ENCODE data around the gene UBAP2L.
"Not testable (repeated sequence)": the region's sequence is repeated elsewhere in the genome, so short reads cannot be mapped to it uniquely, and the experiment has no call there.

The UBAP2L gene

DNA sequence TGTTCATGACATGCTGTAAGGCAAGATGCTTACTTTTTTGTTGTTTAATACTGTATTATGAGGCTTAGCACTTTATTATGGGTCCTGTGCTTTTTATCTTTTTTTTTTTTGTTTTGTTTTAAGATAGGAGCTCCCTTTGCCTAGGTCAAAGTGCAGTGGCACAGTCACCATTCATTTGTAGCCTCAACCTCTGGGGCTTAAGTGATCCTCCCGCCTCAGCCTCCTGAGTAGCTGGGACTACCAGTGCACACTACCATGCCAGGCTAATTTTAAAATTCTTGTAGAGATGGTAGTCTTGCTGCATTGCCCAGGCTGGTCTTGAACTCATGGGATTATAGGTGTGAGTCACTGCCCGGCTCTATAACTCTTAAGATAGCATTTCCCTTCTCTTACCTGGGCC is 4.6 kb downstream of the UBAP2L start:
- Histone ChIP-seq H3F3A (ENCODE audit: low read depth) (no peaks in the 10 kb centered on the region), H3K9me3 (ENCODE audit: insufficient read depth, low read depth, low read length) (no peaks in the 10 kb centered on the region), H3K27me3 (ENCODE audit: insufficient read depth, low read length, poor library complexity, severe bottlenecking) (no peaks in the 10 kb centered on the region), H3K4me2 (ENCODE audit: low read depth, low read length, poor library complexity, severe bottlenecking) (peak overlapping the region; percentile 99), H3K9me2 (replicated peaks; ENCODE audit: low read depth, low read length) (no peaks in the 10 kb centered on the region), H4K20me1 (ENCODE audit: insufficient read depth, low read length, poor library complexity, severe bottlenecking) (peaks cover 64% of the 10 kb centered on the region), H3K4me3 (ENCODE audit: low read length, poor library complexity, severe bottlenecking) (peak overlapping the region; percentile 91), H2AFZ (ENCODE audit: low read length) (no peak overlapping the region), H3K36me3 (ENCODE audit: insufficient read depth, low read length) (peaks cover 41% of the 10 kb centered on the region), H3K4me1 (ENCODE audit: insufficient read depth, low read length, poor library complexity, severe bottlenecking) (peaks cover 41% of the 10 kb centered on the region), H3K9ac (ENCODE audit: low read depth, low read length, poor library complexity, severe bottlenecking) (no peak overlapping the region), H3K79me2 (ENCODE audit: insufficient read depth, low read length) (peaks cover 91% of the 10 kb centered on the region)
- TF ChIP-seq EZH2phosphoT487 (IDR thresholded peaks at IDR 0.05; ENCODE audit: borderline replicate concordance) = no peak
- TF ChIP-seq, protein P1, sequence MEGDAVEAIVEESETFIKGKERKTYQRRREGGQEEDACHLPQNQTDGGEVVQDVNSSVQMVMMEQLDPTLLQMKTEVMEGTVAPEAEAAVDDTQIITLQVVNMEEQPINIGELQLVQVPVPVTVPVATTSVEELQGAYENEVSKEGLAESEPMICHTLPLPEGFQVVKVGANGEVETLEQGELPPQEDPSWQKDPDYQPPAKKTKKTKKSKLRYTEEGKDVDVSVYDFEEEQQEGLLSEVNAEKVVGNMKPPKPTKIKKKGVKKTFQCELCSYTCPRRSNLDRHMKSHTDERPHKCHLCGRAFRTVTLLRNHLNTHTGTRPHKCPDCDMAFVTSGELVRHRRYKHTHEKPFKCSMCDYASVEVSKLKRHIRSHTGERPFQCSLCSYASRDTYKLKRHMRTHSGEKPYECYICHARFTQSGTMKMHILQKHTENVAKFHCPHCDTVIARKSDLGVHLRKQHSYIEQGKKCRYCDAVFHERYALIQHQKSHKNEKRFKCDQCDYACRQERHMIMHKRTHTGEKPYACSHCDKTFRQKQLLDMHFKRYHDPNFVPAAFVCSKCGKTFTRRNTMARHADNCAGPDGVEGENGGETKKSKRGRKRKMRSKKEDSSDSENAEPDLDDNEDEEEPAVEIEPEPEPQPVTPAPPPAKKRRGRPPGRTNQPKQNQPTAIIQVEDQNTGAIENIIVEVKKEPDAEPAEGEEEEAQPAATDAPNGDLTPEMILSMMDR (conservative IDR thresholded peaks at IDR 0.05; ENCODE audit: low read length) = no peak

- not testable (repeated sequence) for H3K4me2 ChIP-seq (ENCODE audit: low read depth, low read length, poor library complexity, severe bottlenecking); H3K4me1 ChIP-seq (ENCODE audit: insufficient read depth, low read length, poor library complexity, severe bottlenecking); H3K4me3 ChIP-seq (ENCODE audit: low read length, poor library complexity, severe bottlenecking); H3K9me3 ChIP-seq (ENCODE audit: insufficient read depth, low read depth, low read length); H2AFZ ChIP-seq (ENCODE audit: low read length); H3K27me3 ChIP-seq (ENCODE audit: insufficient read depth, low read length, poor library complexity, severe bottlenecking); H3F3A ChIP-seq (ENCODE audit: low read depth); H3K9me2 ChIP-seq (replicated peaks; ENCODE audit: low read depth, low read length); H3K9ac ChIP-seq (ENCODE audit: low read depth, low read length, poor library complexity, severe bottlenecking)
- H3K79me2 ChIP-seq (ENCODE audit: insufficient read depth, low read length) = peaks cover 77% of the 10 kb centered on the region
- H3K36me3 ChIP-seq (ENCODE audit: insufficient read depth, low read length) = peaks cover 83% of the 10 kb centered on the region
- peaks cover 44% of the 10 kb centered on the region for H4K20me1 ChIP-seq (ENCODE audit: insufficient read depth, low read length, poor library complexity, severe bottlenecking)
Observed at GRCh38 chr1:154231112-154231511, 10.4 kb downstream of the UBAP2L start.

GRCh38 chr1:154233127-154233526 is 12.4 kb downstream of the UBAP2L start:
- not testable (repeated sequence) for H3K9me2 ChIP-seq (replicated peaks; ENCODE audit: low read depth, low read length); H3K27me3 ChIP-seq (ENCODE audit: insufficient read depth, low read length, poor library complexity, severe bottlenecking); H3K4me3 ChIP-seq (ENCODE audit: low read length, poor library complexity, severe bottlenecking); H2AFZ ChIP-seq (ENCODE audit: low read length); H3K4me2 ChIP-seq (ENCODE audit: low read depth, low read length, poor library complexity, severe bottlenecking); H3F3A ChIP-seq (ENCODE audit: low read depth); H3K9ac ChIP-seq (ENCODE audit: low read depth, low read length, poor library complexity, severe bottlenecking); H3K4me1 ChIP-seq (ENCODE audit: insufficient read depth, low read length, poor library complexity, severe bottlenecking); H3K9me3 ChIP-seq (ENCODE audit: insufficient read depth, low read depth, low read length)
- Histone ChIP-seq H3K36me3 (ENCODE audit: insufficient read depth, low read length) (peaks cover 93% of the 10 kb centered on the region), H3K79me2 (ENCODE audit: insufficient read depth, low read length) (peaks cover 71% of the 10 kb centered on the region), H4K20me1 (ENCODE audit: insufficient read depth, low read length, poor library complexity, severe bottlenecking) (peaks cover 41% of the 10 kb centered on the region)

GRCh38 chr1:154236855-154237254 is 16.1 kb downstream of the UBAP2L start:
- H3K9ac ChIP-seq (ENCODE audit: low read depth, low read length, poor library complexity, severe bottlenecking) = no peak overlapping the region
- no peak overlapping the region for H3K4me2 ChIP-seq (ENCODE audit: low read depth, low read length, poor library complexity, severe bottlenecking)
- H3K36me3 ChIP-seq (ENCODE audit: insufficient read depth, low read length) = peaks cover 88% of the 10 kb centered on the region
- no peaks in the 10 kb centered on the region for H3K9me3 ChIP-seq (ENCODE audit: insufficient read depth, low read depth, low read length)
- H3K9me2 ChIP-seq (replicated peaks; ENCODE audit: low read depth, low read length) = no peaks in the 10 kb centered on the region
- peaks cover 63% of the 10 kb centered on the region for H3K79me2 ChIP-seq (ENCODE audit: insufficient read depth, low read length)
- H3K27me3 ChIP-seq (ENCODE audit: insufficient read depth, low read length, poor library complexity, severe bottlenecking) = no peaks in the 10 kb centered on the region
- no peak overlapping the region for H2AFZ ChIP-seq (ENCODE audit: low read length)
- no peaks in the 10 kb centered on the region for H3K4me1 ChIP-seq (ENCODE audit: insufficient read depth, low read length, poor library complexity, severe bottlenecking)
- TF ChIP-seq, protein P1 (conservative IDR thresholded peaks at IDR 0.05; ENCODE audit: low read length) = no peak
- TF ChIP-seq EZH2phosphoT487 (IDR thresholded peaks at IDR 0.05; ENCODE audit: borderline replicate concordance) = no peak
- H3F3A ChIP-seq (ENCODE audit: low read depth) = no peaks in the 10 kb centered on the region
- peaks cover 36% of the 10 kb centered on the region for H4K20me1 ChIP-seq (ENCODE audit: insufficient read depth, low read length, poor library complexity, severe bottlenecking)
- H3K4me3 ChIP-seq (ENCODE audit: low read length, poor library complexity, severe bottlenecking) = no peak overlapping the region
